ENCODE data around the gene IZUMO1. TPM values are rescaled to one million over a fixed set of nuclear protein-coding genes. Genes with fewer than 3 reads are reported as not detected.

IZUMO1 gene
- total and polyA plus RNA-seq, 9 of the 15 experiments (the other 6 are each of a cell fraction or from before 2014, with no cell fraction given) = 0.14 to 2.1 (median 0.73) TPM

DNA sequence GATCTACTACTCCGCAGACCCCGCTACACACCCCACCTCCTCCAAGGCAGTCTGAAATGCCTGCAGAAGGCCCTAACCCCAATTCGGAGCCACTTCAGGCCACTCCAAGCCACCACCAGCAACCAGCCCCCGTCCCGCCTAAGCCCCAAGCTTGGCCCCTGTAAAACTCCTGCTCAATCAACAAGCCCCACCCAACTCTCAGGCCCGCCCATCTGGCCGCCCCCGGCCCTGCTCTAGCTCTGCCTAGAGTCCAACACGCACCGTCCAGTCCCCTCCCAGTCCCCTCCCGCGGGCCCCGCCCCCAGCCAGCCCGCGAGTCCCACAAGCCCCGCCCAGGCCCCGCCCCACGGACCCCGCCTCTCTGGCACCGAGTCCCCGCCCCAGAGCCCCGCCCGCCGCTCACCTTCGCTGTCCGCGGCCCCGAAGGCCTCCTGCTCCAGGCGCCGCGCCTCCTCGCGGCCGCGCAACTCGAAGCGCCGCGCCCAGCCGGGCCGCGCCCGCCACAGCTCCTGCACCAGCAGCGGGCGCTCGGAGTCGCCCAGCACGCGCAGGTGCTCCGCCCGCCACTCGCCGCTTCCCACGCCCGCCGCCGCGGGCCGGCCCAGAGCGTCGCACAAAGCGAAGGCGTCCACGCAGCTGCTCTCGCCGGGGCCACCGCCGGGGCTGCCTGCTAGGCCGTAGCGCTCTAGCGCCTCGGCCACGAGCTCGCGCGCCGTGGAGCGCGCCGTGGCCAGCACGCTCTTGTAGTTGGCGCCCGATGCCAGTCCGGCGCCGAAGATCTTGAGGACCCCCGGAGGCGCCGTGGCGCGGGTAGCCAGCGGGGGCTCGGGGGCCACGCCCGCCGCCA is 7.9 kb downstream of the IZUMO1 start (continued):
- TF ChIP-seq RAD51 (IDR thresholded peaks at IDR 0.05; ENCODE audit: borderline replicate concordance, low read depth) (no peak), TRIM24 (IDR thresholded peaks at IDR 0.05) (no peak), CEBPG (CRISPR knock-in tag; IDR thresholded peaks at IDR 0.05) (0 out of 2 replicates have a peak, but pooled peaks have one; percentile 9), CEBPG (tag; conservative IDR thresholded peaks at IDR 0.05 in 1 of 2, IDR thresholded peaks at IDR 0.05 in 1 of 2) (no peak), KAT8 (IDR thresholded peaks at IDR 0.05; ENCODE audit: low read depth) (no peak), FOSL1 (tag; conservative IDR thresholded peaks at IDR 0.05) (peak; percentile 51; the same call in 1 of the 2 replicates), SP2 (IDR thresholded peaks at IDR 0.05; ENCODE audit: extremely low read depth, low read depth, low read length, poor library complexity, severe bottlenecking) (no peak), POLR3A (IDR thresholded peaks at IDR 0.05; ENCODE audit: borderline replicate concordance, extremely low read depth, insufficient read depth, insufficient read length) (no peak), ZNF707 (CRISPR knock-in tag; conservative IDR thresholded peaks at IDR 0.05) (no peak), NCOA6 (IDR thresholded peaks at IDR 0.05) (no peak), DDX20 (tag; IDR thresholded peaks at IDR 0.05; ENCODE audit: low read depth) (no peak), MNT (conservative IDR thresholded peaks at IDR 0.05) (no peak), CREM (IDR thresholded peaks at IDR 0.05; ENCODE audit: low read depth) (0 out of 2 replicates have a peak, but pooled peaks have one; percentile 11), SAFB2 (IDR thresholded peaks at IDR 0.05; ENCODE audit: borderline replicate concordance, low read depth, low read length, severe bottlenecking) (no peak), BRCA1 (IDR thresholded peaks at IDR 0.05) (no peak), BRCA1 (CRISPR knock-in tag; IDR thresholded peaks at IDR 0.05) (no peak), KDM4B (IDR thresholded peaks at IDR 0.05; ENCODE audit: borderline replicate concordance in 2 of 2, low read depth in 1 of 2) (no peak), SNIP1 (IDR thresholded peaks at IDR 0.05; ENCODE audit: low read depth) (no peak), EWSR1 (IDR thresholded peaks at IDR 0.05; ENCODE audit: borderline replicate concordance, low read depth, partially characterized antibody) (no peak), TAL1 (IDR thresholded peaks at IDR 0.05) (no peak), POLR2AphosphoS5 (IDR thresholded peaks at IDR 0.05; ENCODE audit: control insufficient read depth, insufficient read depth, low read depth, low read length) (no peak; the same call in 1 of the 2 replicates), STAT5B (CRISPR knock-in tag; IDR thresholded peaks at IDR 0.05) (no peak), EP400 (IDR thresholded peaks at IDR 0.05) (no peak; the same call in 1 of the 2 replicates)
- TF ChIP-seq, protein P1, sequence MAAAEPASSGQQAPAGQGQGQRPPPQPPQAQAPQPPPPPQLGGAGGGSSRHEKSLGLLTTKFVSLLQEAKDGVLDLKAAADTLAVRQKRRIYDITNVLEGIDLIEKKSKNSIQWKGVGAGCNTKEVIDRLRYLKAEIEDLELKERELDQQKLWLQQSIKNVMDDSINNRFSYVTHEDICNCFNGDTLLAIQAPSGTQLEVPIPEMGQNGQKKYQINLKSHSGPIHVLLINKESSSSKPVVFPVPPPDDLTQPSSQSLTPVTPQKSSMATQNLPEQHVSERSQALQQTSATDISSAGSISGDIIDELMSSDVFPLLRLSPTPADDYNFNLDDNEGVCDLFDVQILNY (CRISPR knock-in tag; IDR thresholded peaks at IDR 0.05) = no peak
- TF ChIP-seq, protein P2, sequence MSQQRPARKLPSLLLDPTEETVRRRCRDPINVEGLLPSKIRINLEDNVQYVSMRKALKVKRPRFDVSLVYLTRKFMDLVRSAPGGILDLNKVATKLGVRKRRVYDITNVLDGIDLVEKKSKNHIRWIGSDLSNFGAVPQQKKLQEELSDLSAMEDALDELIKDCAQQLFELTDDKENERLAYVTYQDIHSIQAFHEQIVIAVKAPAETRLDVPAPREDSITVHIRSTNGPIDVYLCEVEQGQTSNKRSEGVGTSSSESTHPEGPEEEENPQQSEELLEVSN (IDR thresholded peaks at IDR 0.05; ENCODE audit: borderline replicate concordance in 1 of 2, extremely low read depth in 1 of 2, insufficient read depth in 1 of 2, insufficient read length in 1 of 2, low read depth in 1 of 2, low read length in 1 of 2, poor library complexity in 1 of 2, severe bottlenecking in 1 of 2) = peak; percentile 97 to 99
